HEK293 (cell line): ENCODE measurements around the gene MTHFS.

ENCODE experiments used
- CTCF ChIA-PET: fragments of 350-600 bp; formaldehyde crosslinking; extraction: SDS; loops from one replicate; lab custom pipeline; 2021; ENCODE audit warnings: antibody characterized with exemption; lab: Yijun Ruan, JAX
- POLR2A ChIA-PET: fragments of 300-600 bp; formaldehyde crosslinking; extraction: SDS; loops from one replicate; lab custom pipeline; 2020; ENCODE audit warnings: antibody characterized with exemption, inconsistent platforms; lab: Yijun Ruan, JAX
- H3K27ac ChIP-seq: fragments of 200-500 bp; sonication (Bioruptor generic); 2 replicates; pipeline ENCODE4 v1.5.1; 2014; ENCODE audit warnings: low read depth, low read length, control low read depth, inconsistent platforms; ENCODE audit errors: extremely low read depth
- H3K36me3 ChIP-seq, 2 experiments: fragments of 200-500 bp in 1 of 2; sonication (Bioruptor generic) in 1 of 2; 1 replicate in 1 of 2; 2 replicates in 1 of 2; pipeline ENCODE4 v1.5.1; 2014 to 2017; ENCODE audit warnings: inconsistent platforms in 2 of 2, low read length in 2 of 2; ENCODE audit not compliant: control insufficient read depth in 2 of 2, insufficient read depth in 1 of 2
- H3K4me1 ChIP-seq: fragments of 200-500 bp; sonication (Bioruptor generic); 2 replicates; pipeline ENCODE4 v1.5.1; 2014; ENCODE audit warnings: mild to moderate bottlenecking, low read length, inconsistent platforms; ENCODE audit not compliant: control insufficient read depth, insufficient read depth
- H3K4me3 ChIP-seq: 2 replicates; pipeline ENCODE4 v1.5.1; 2011; ENCODE audit warnings: low read depth, mild to moderate bottlenecking, control low read depth, low read length, moderate library complexity
- H3K9me3 ChIP-seq: fragments of 200-500 bp; sonication (Bioruptor generic); 2 replicates; pipeline ENCODE4 v1.5.1; 2014; ENCODE audit warnings: low read depth, low read length, inconsistent platforms; ENCODE audit not compliant: control insufficient read depth, insufficient read depth
- KLF9 ChIP-seq: fragments of 450-650 bp; formaldehyde crosslinking; IDR thresholded peaks from 2 replicates; pipeline ENCODE4 v1.5.1; 2016; ENCODE audit warnings: missing biosample characterization, missing genetic modification characterization, low read depth
- RBAK ChIP-seq: fragments of 450-650 bp; formaldehyde crosslinking; IDR thresholded peaks from 2 replicates; pipeline ENCODE4 v1.5.1; 2016; ENCODE audit warnings: missing biosample characterization, missing genetic modification characterization
- SP3 ChIP-seq: fragments of 450-650 bp; formaldehyde crosslinking; IDR thresholded peaks from 2 replicates; pipeline ENCODE4 v1.5.1; 2016; ENCODE audit warnings: missing biosample characterization, missing genetic modification characterization
- ZNF174 ChIP-seq: fragments of 450-650 bp; formaldehyde crosslinking; IDR thresholded peaks from 2 replicates; pipeline ENCODE4 v1.5.0; 2017; ENCODE audit warnings: missing biosample characterization, mild to moderate bottlenecking, missing genetic modification characterization
- ZNF24 ChIP-seq: fragments of 450-650 bp; formaldehyde crosslinking; IDR thresholded peaks from 2 replicates; pipeline ENCODE4 v1.5.1; 2016; ENCODE audit warnings: missing biosample characterization, missing genetic modification characterization
- ZNF248 ChIP-seq: fragments of 450-650 bp; formaldehyde crosslinking; IDR thresholded peaks from 2 replicates; pipeline ENCODE4 v1.5.1; 2017; ENCODE audit warnings: missing biosample characterization, missing genetic modification characterization
- ZNF350 ChIP-seq: fragments of 450-650 bp; formaldehyde crosslinking; IDR thresholded peaks from 2 replicates; pipeline ENCODE4 v1.5.0; 2017; ENCODE audit warnings: missing biosample characterization, mild to moderate bottlenecking, missing genetic modification characterization
- ZNF366 ChIP-seq: fragments of 450-650 bp; formaldehyde crosslinking; conservative IDR thresholded peaks from 2 replicates; pipeline ENCODE4 v1.5.1; 2016; ENCODE audit warnings: missing biosample characterization, missing genetic modification characterization
- ZNF404 ChIP-seq: fragments of 450-650 bp; formaldehyde crosslinking; IDR thresholded peaks from 2 replicates; pipeline ENCODE4 v1.5.1; 2017; ENCODE audit warnings: missing biosample characterization, missing genetic modification characterization
- ZNF548 ChIP-seq: fragments of 450-650 bp; formaldehyde crosslinking; IDR thresholded peaks from 2 replicates; pipeline ENCODE4 v1.5.1; 2016; ENCODE audit warnings: missing biosample characterization, missing genetic modification characterization
- ZNF585B ChIP-seq: fragments of 450-650 bp; formaldehyde crosslinking; IDR thresholded peaks from 2 replicates; pipeline ENCODE4 v1.5.1; 2016; ENCODE audit warnings: missing biosample characterization, missing genetic modification characterization
- ZNF596 ChIP-seq: fragments of 450-650 bp; IDR thresholded peaks from 2 replicates; pipeline ENCODE4 v1.5.0; 2018; ENCODE audit warnings: missing biosample characterization, mild to moderate bottlenecking, missing genetic modification characterization, moderate library complexity
- ZNF629 ChIP-seq: fragments of 450-650 bp; formaldehyde crosslinking; IDR thresholded peaks from 2 replicates; pipeline ENCODE4 v1.5.1; 2017; ENCODE audit warnings: missing biosample characterization, missing genetic modification characterization
- ZNF654 ChIP-seq: fragments of 450-650 bp; formaldehyde crosslinking; IDR thresholded peaks from 2 replicates; pipeline ENCODE4 v1.5.1; 2016; ENCODE audit warnings: low read depth, missing biosample characterization, missing genetic modification characterization
- TF ChIP-seq, protein P1 (sequence below): fragments of 450-650 bp; formaldehyde crosslinking; IDR thresholded peaks from 2 replicates; pipeline ENCODE4 v1.5.1; 2016; ENCODE audit warnings: missing biosample characterization, missing genetic modification characterization
- TF ChIP-seq, protein P2 (sequence below): fragments of 450-650 bp; formaldehyde crosslinking; IDR thresholded peaks from 2 replicates; pipeline ENCODE4 v1.5.1; 2016; ENCODE audit warnings: missing biosample characterization, missing genetic modification characterization
- TF ChIP-seq, protein P3 (sequence below): fragments of 450-650 bp; formaldehyde crosslinking; IDR thresholded peaks from 2 replicates; pipeline ENCODE4 v1.5.1; 2016; ENCODE audit warnings: missing biosample characterization, missing genetic modification characterization, borderline replicate concordance
- TF ChIP-seq, protein P4 (sequence below): fragments of 450-650 bp; formaldehyde crosslinking; IDR thresholded peaks from 2 replicates; pipeline ENCODE4 v1.5.1; 2016; ENCODE audit warnings: missing biosample characterization, missing genetic modification characterization
- TF ChIP-seq, protein P5 (sequence below): fragments of 450-650 bp; formaldehyde crosslinking; IDR thresholded peaks from 2 replicates; pipeline ENCODE4 v1.5.1; 2017; ENCODE audit warnings: missing biosample characterization, missing genetic modification characterization

The MTHFS gene

DNA sequence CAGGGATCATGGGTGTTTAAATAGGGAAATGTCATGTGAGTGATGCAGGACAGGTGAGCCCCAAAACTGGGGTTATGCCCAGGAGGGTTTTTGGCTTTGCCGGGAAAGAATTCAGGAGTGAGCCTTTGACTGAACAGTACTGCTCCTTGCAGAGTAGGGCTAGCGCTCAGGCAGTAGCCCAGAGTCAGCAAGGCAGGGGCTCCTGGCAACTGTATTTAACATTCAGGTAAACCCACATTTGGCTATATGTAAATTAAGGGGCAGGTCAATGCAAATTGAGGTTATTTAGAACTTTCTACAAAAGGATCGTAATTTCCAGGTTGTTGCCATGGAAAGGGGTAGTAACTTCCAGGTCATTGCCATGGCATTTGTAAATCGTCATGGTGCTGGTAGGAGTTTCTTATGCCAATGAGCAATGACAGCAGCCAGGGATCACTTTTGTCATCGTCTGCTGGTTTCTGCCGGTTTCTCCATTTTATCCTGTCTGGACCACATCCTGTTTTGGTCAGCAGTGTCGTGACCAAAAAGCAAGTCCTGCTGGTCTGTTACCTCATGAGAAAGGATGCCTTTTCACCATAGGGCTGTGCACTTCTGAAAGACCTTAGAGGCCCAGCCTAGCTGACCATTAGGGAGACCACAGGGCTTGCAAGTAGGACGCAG lies 24.3 kb downstream of the MTHFS start:
- POLR2A ChIA-PET, result no interaction called here
- Histone ChIP-seq H3K4me3 (no peak overlapping the region), H3K9me3 (no peaks in the 10 kb centered on the region; the same call in none of the 2 replicates), H3K36me3 (peaks cover 16 to 30% of the 10 kb centered on the region in 2 experiments), H3K4me1 (no peaks in the 10 kb centered on the region)
- CTCF ChIA-PET, result interaction anchor here (0.7 kb wide), 1 partner anchor 22 kb away, joined by 5 read pairs; no protein-coding TSS in a partner anchor
- TF ChIP-seq ZNF366 (no peak), ZNF404 (tag by site-specific recombination) (no peak), ZNF248 (tag by site-specific recombination) (no peak), ZNF654 (tag by site-specific recombination) (no peak), ZNF174 (tag by site-specific recombination) (no peak), SP3 (no peak), ZNF585B (tag by site-specific recombination) (no peak), ZNF350 (tag by site-specific recombination) (no peak), ZNF596 (tag by site-specific recombination) (no peak), ZNF629 (tag by site-specific recombination) (no peak), ZNF548 (tag by site-specific recombination) (no peak), RBAK (tag by site-specific recombination) (no peak), ZNF24 (tag by site-specific recombination) (no peak), KLF9 (tag by site-specific recombination) (no peak)
- TF ChIP-seq, protein P1, sequence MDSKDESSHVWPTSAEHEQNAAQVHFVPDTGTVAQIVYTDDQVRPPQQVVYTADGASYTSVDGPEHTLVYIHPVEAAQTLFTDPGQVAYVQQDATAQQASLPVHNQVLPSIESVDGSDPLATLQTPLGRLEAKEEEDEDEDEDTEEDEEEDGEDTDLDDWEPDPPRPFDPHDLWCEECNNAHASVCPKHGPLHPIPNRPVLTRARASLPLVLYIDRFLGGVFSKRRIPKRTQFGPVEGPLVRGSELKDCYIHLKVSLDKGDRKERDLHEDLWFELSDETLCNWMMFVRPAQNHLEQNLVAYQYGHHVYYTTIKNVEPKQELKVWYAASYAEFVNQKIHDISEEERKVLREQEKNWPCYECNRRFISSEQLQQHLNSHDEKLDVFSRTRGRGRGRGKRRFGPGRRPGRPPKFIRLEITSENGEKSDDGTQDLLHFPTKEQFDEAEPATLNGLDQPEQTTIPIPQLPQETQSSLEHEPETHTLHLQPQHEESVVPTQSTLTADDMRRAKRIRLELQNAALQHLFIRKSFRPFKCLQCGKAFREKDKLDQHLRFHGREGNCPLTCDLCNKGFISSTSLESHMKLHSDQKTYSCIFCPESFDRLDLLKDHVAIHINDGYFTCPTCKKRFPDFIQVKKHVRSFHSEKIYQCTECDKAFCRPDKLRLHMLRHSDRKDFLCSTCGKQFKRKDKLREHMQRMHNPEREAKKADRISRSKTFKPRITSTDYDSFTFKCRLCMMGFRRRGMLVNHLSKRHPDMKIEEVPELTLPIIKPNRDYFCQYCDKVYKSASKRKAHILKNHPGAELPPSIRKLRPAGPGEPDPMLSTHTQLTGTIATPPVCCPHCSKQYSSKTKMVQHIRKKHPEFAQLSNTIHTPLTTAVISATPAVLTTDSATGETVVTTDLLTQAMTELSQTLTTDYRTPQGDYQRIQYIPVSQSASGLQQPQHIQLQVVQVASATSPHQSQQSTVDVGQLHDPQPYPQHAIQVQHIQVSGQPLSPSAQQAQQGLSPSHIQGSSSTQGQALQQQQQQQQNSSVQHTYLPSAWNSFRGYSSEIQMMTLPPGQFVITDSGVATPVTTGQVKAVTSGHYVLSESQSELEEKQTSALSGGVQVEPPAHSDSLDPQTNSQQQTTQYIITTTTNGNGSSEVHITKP (tag by site-specific recombination), result no peak
- TF ChIP-seq, protein P2, sequence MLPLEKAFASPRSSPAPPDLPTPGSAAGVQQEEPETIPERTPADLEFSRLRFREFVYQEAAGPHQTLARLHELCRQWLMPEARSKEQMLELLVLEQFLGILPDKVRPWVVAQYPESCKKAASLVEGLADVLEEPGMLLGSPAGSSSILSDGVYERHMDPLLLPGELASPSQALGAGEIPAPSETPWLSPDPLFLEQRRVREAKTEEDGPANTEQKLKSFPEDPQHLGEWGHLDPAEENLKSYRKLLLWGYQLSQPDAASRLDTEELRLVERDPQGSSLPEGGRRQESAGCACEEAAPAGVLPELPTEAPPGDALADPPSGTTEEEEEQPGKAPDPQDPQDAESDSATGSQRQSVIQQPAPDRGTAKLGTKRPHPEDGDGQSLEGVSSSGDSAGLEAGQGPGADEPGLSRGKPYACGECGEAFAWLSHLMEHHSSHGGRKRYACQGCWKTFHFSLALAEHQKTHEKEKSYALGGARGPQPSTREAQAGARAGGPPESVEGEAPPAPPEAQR (tag by site-specific recombination), result no peak
- TF ChIP-seq, protein P3, sequence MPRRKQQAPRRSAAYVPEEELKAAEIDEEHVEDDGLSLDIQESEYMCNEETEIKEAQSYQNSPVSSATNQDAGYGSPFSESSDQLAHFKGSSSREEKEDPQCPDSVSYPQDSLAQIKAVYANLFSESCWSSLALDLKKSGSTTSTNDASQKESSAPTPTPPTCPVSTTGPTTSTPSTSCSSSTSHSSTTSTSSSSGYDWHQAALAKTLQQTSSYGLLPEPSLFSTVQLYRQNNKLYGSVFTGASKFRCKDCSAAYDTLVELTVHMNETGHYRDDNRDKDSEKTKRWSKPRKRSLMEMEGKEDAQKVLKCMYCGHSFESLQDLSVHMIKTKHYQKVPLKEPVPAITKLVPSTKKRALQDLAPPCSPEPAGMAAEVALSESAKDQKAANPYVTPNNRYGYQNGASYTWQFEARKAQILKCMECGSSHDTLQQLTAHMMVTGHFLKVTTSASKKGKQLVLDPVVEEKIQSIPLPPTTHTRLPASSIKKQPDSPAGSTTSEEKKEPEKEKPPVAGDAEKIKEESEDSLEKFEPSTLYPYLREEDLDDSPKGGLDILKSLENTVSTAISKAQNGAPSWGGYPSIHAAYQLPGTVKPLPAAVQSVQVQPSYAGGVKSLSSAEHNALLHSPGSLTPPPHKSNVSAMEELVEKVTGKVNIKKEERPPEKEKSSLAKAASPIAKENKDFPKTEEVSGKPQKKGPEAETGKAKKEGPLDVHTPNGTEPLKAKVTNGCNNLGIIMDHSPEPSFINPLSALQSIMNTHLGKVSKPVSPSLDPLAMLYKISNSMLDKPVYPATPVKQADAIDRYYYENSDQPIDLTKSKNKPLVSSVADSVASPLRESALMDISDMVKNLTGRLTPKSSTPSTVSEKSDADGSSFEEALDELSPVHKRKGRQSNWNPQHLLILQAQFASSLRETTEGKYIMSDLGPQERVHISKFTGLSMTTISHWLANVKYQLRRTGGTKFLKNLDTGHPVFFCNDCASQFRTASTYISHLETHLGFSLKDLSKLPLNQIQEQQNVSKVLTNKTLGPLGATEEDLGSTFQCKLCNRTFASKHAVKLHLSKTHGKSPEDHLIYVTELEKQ, result no peak
- TF ChIP-seq, protein P4, sequence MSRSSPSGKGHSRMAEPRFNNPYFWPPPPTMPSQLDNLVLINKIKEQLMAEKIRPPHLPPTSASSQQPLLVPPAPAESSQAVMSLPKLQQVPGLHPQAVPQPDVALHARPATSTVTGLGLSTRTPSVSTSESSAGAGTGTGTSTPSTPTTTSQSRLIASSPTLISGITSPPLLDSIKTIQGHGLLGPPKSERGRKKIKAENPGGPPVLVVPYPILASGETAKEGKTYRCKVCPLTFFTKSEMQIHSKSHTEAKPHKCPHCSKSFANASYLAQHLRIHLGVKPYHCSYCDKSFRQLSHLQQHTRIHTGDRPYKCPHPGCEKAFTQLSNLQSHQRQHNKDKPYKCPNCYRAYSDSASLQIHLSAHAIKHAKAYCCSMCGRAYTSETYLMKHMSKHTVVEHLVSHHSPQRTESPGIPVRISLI (tag by site-specific recombination), result no peak
- TF ChIP-seq, protein P5, sequence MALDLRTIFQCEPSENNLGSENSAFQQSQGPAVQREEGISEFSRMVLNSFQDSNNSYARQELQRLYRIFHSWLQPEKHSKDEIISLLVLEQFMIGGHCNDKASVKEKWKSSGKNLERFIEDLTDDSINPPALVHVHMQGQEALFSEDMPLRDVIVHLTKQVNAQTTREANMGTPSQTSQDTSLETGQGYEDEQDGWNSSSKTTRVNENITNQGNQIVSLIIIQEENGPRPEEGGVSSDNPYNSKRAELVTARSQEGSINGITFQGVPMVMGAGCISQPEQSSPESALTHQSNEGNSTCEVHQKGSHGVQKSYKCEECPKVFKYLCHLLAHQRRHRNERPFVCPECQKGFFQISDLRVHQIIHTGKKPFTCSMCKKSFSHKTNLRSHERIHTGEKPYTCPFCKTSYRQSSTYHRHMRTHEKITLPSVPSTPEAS (tag by site-specific recombination), result no peak
- TF ChIP-seq, all 188 proteins: peak for 0
- no peak overlapping the region for H3K27ac ChIP-seq
